Ammon's horn (tissue), 1 donor: ENCODE measurements around the gene GTPBP4.
A peak's percentile ranks its signal among the peaks of the same experiment; 100 is the strongest.
"Not testable (repeated sequence)": the region's sequence is repeated elsewhere in the genome, so short reads cannot be mapped to it uniquely, and the experiment has no call there.

Experiments used
- DNase-seq: peaks from one replicate; pipeline ENCODE4 v3.0.0-alpha.2; 2016; ENCODE audit warnings: low spot score

The GTPBP4 gene

GRCh38 chr10:1056326-1057105, 68.3 kb downstream of the GTPBP4 start, which contains the start of gene WDR37:
Gene WDR37, plus strand, starts transcription at chr10:1056385. Its CDS starts 15,771 bp downstream, at chr10:1072156.
- peak; percentile 87 for DNase-seq

GRCh38 chr10:1057106-1057657, 68.9 kb downstream of the GTPBP4 start:
- DNase-seq: no peak

GRCh38 chr10:1058017-1058416, 69.8 kb downstream of the GTPBP4 start:
- DNase-seq: no peak

GRCh38 chr10:1059902-1060301, 71.7 kb downstream of the GTPBP4 start:
- no peak for DNase-seq

- no peak for DNase-seq
Observed at GRCh38 chr10:1061930-1062774, 73.9 kb downstream of the GTPBP4 start.

GRCh38 chr10:1063232-1063865, 75.1 kb downstream of the GTPBP4 start:
- no peak for DNase-seq

GRCh38 chr10:1064964-1065247, 76.7 kb downstream of the GTPBP4 start:
- DNase-seq: no peak

- DNase-seq: not testable (repeated sequence)
Observed at GRCh38 chr10:1066734-1067133, 78.5 kb downstream of the GTPBP4 start.

GRCh38 chr10:1068380-1069361, 80.4 kb downstream of the GTPBP4 start:
- DNase-seq: no peak
